Muscle layer of colon (tissue), 2 donors: Measurements from ENCODE around the gene ZNF813.
"Not testable (repeated sequence)": the region's sequence is repeated elsewhere in the genome, so short reads cannot be mapped to it uniquely, and the experiment has no call there.

ENCODE experiments used
- H3K27ac ChIP-seq: one replicate; pipeline ENCODE4 v1.7.0; 2013; ENCODE audit warnings: low read depth, mild to moderate bottlenecking, low read length, moderate library complexity
- H3K27me3 ChIP-seq, 2 donors: one replicate each; pipeline ENCODE4 v1.7.0; 2013; ENCODE audit warnings: low read length in 2 of 2, mild to moderate bottlenecking in 2 of 2; ENCODE audit not compliant: insufficient read depth in 2 of 2, control insufficient read depth in 1 of 2
- H3K36me3 ChIP-seq: one replicate; pipeline ENCODE4 v1.7.0; 2013; ENCODE audit warnings: mild to moderate bottlenecking, low read length; ENCODE audit not compliant: insufficient read depth
- H3K4me1 ChIP-seq: one replicate; pipeline ENCODE4 v1.7.0; 2013; ENCODE audit warnings: mild to moderate bottlenecking, low read length; ENCODE audit not compliant: insufficient read depth
- H3K4me3 ChIP-seq, 2 donors: one replicate each; pipeline ENCODE4 v1.7.0; 2013; ENCODE audit warnings: low read length in 2 of 2, low read depth in 1 of 2, mild to moderate bottlenecking in 1 of 2, moderate library complexity in 1 of 2
- H3K9ac ChIP-seq: one replicate; pipeline ENCODE4 v1.7.0; 2013; ENCODE audit warnings: low read length
- H3K9me3 ChIP-seq: one replicate; pipeline ENCODE4 v1.7.0; 2013; ENCODE audit warnings: mild to moderate bottlenecking, low read length
- donor health status: abdominal sarcoma.
- donor health status: Adenocarcinoma of cecum.

ZNF813 gene

DNA sequence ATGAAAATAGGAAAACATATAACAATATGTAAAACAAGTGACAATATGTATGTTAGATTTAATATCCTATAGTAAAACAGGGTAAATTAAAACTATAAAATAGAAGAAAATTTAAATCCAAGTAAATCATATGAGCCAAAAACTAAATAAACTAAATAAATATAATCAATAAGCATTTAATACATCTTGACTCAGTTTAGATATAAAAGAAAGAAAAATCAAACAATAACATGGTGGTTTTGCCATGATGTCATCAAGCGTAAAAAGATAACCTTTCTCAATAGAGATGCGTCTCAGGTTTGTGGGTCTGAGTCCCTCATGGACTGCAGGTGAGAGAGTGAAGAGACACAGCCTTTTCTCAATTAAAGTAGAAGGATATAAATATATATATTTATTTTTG, 43.8 kb downstream of the ZNF813 start:
- Histone ChIP-seq H3K4me1 (no peaks in the 10 kb centered on the region), H3K27me3 (peaks cover 0 to 5% of the 10 kb centered on the region in 2 donors), H3K4me3 (no peak overlapping the region), H3K9me3 (no peaks in the 10 kb centered on the region), H3K27ac (no peak overlapping the region), H3K9ac (no peak overlapping the region), H3K36me3 (no peaks in the 10 kb centered on the region)

DNA sequence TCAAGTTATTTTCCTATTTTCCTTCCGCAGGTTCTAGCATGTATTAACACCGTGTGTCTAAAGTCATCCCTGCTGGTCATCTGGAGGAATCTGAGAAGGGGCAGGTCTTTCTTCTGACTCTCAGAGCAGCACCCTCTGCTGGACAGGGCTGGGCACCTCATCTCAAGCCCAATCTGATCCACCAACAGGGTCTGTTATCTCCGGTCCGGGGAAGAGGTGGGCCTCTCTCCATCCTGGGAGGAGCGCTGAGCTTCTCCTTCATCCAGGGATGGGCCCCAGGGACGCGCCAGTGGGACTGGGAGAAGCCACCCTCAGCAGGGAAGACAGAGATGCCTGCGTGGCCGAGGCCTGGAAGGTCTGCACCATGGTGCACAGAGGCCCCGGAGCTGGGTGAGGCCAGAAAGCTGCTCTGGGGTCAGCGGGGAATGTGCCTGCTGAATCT, 44.4 kb downstream of the ZNF813 start:
- Histone ChIP-seq H3K4me1 (no peaks in the 10 kb centered on the region), H3K36me3 (no peaks in the 10 kb centered on the region), H3K9ac (no peak overlapping the region), H3K27me3 (peaks cover 0 to 5% of the 10 kb centered on the region in 2 donors), H3K4me3 (no peak overlapping the region), H3K27ac (no peak overlapping the region), H3K9me3 (no peaks in the 10 kb centered on the region)

DNA sequence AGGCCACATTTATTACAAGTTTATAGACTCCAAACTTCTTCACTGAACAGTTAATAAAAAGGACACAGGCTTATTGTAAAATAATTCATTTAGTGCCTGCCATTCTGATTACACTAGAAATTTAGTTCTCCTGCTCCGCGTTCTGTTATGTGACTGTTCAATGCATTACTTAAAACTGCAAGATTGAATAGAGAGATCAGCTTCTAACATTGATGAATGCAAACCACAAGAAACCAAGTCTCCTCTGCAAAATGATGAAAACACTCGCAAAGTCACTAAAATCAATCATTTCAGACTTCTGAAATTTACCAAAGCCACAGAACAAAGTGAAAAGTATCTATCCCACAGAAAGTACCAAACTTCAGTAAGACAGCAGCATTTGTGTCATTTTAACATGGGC, 47.5 kb downstream of the ZNF813 start:
- not testable (repeated sequence) for H3K9me3 ChIP-seq, H3K36me3 ChIP-seq, H3K9ac ChIP-seq, H3K27me3 ChIP-seq, H3K4me3 ChIP-seq, H3K4me1 ChIP-seq, H3K27ac ChIP-seq

DNA sequence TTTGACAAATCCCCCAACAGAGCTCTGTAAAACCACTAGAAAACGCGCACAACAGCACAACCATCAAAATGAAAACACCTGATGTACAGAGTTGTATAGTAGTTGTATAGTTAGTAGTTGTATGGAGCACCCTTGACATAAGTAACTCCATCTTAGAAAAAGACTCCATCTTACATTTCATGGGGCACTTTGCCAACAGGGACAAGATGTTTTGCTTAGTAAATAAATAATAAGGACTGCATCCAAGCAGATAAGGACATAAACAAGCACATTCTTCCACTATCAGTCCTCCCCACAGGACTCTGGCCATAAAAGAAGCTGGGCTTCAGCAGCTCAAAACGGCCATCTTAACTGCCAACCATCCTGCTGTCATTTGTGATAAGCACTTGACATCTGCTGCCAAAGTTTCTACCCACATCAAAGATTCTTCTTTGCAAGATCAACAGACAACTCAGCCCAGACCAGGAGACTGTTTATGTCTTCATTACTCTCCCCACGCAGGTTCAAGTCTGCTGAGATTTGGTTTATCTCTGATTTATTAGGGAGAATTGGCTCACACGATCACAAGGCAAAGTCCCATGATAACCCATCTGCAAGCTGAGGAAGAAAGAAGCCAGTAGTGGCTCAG, 49.7 kb downstream of the ZNF813 start:
- peaks cover 9% of the 10 kb centered on the region for H3K4me1 ChIP-seq
- no peaks in the 10 kb centered on the region for H3K36me3 ChIP-seq
- no peaks in the 10 kb centered on the region for H3K9me3 ChIP-seq
- no peaks in the 10 kb centered on the region for H3K27me3 ChIP-seq
- H3K4me3 ChIP-seq, result no peak overlapping the region
- H3K9ac ChIP-seq, result no peak overlapping the region
- H3K27ac ChIP-seq, result no peak overlapping the region

DNA sequence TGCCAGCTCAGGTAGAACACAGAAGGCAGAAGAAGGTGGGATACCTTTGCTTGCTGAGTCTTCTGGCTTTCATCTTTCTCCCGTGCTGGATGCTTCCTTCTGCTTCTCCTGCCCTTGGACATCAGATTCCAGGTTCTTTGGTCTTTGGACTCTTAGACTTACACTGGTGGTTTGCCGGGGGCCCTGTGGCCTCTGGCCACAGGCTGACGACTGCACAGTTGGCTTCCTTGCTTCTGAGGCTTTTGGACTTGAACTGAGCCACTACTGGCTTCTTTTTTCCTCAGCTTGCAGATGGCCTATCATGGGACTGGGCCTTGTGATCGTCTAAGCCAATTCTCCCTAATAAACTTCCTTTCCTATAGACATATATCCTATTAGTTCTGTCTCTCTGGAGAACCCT, 50.6 kb downstream of the ZNF813 start:
- Histone ChIP-seq H3K4me1 (peaks cover 9% of the 10 kb centered on the region), H3K36me3 (no peaks in the 10 kb centered on the region), H3K27me3 (no peaks in the 10 kb centered on the region), H3K9ac (no peak overlapping the region), H3K4me3 (no peak overlapping the region), H3K9me3 (no peaks in the 10 kb centered on the region), H3K27ac (no peak overlapping the region)

DNA sequence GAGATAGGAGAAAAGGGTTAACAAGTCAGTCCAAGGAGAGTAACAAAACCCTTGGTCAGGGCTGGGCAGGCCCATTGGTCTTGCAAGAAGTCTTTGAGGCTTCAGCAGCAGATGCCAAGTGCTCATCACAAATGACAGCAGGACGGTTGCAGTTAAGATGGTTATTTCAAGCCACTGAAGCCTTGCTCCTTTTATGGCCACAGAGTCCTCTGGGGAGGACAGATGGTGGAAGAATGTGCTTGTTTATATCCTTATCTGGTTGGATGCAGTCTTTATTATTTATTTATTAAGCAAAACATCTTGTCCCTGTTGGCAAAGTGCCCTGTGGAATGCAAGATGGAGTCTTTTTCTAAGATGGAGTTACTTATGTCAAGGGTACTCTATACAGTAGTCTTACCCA, 51.2 kb downstream of the ZNF813 start:
- Histone ChIP-seq H3K27me3 (no peaks in the 10 kb centered on the region), H3K9me3 (no peaks in the 10 kb centered on the region), H3K27ac (no peak overlapping the region), H3K36me3 (no peaks in the 10 kb centered on the region), H3K4me1 (peaks cover 9% of the 10 kb centered on the region), H3K4me3 (no peak overlapping the region), H3K9ac (no peak overlapping the region)

DNA sequence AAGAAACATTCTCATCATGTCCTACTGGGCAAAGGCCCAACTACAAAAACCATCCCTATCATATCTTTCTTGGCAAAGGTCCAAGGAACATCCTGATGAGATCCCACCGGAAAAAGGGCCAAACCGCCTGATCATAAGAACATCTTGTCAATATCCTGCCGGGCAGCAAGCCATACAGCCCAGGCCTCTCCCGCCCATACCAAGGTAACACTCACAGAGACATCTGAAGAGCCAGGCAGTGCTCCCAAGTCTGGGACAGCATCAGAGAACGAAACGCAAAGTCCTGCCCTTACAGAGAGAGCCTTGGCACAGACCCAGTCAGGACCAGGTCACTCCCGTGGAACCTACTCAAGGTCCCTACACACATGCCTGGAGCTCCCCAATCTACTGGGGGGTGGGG, 51.9 kb downstream of the ZNF813 start:
- Histone ChIP-seq H3K36me3 (no peaks in the 10 kb centered on the region), H3K9me3 (no peaks in the 10 kb centered on the region), H3K27ac (no peak overlapping the region), H3K9ac (no peak overlapping the region), H3K4me3 (no peak overlapping the region), H3K27me3 (no peaks in the 10 kb centered on the region), H3K4me1 (peaks cover 9% of the 10 kb centered on the region)

DNA sequence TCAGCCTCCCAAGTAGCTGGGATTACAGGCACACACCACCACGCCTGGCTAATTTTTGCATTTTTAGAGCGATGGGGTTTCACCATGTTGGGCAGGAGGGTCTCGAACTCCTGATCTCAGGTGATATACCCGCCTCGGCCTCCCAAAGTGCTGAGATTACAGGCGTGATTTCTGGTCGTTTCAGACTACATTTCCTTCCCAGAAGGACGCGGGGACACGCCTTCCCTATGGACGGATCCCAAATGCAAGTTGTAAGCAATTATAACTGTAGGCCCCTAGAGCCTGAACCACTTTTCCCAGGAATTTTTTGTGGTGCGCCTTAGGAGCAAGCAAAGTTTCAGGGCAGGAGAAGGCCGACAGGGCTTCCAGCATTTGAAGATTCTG, 52.6 kb downstream of the ZNF813 start:
- Histone ChIP-seq H3K9me3 (no peaks in the 10 kb centered on the region), H3K4me3 (peak overlapping the region; percentile 25 to 85), H3K27me3 (no peaks in the 10 kb centered on the region), H3K36me3 (no peaks in the 10 kb centered on the region), H3K9ac (peak overlapping the region; percentile 65), H3K27ac (peak overlapping the region; percentile 80), H3K4me1 (peaks cover 9% of the 10 kb centered on the region)

- Histone ChIP-seq H3K4me3 (peak overlapping the region; percentile 70 to 85), H3K4me1 (peaks cover 9% of the 10 kb centered on the region), H3K27me3 (no peaks in the 10 kb centered on the region), H3K9me3 (no peaks in the 10 kb centered on the region), H3K36me3 (no peaks in the 10 kb centered on the region), H3K27ac (peak overlapping the region; percentile 80), H3K9ac (peak overlapping the region; percentile 65)
Observed at GRCh38 chr19:53520547-53521372, 53.2 kb downstream of the ZNF813 start.

DNA sequence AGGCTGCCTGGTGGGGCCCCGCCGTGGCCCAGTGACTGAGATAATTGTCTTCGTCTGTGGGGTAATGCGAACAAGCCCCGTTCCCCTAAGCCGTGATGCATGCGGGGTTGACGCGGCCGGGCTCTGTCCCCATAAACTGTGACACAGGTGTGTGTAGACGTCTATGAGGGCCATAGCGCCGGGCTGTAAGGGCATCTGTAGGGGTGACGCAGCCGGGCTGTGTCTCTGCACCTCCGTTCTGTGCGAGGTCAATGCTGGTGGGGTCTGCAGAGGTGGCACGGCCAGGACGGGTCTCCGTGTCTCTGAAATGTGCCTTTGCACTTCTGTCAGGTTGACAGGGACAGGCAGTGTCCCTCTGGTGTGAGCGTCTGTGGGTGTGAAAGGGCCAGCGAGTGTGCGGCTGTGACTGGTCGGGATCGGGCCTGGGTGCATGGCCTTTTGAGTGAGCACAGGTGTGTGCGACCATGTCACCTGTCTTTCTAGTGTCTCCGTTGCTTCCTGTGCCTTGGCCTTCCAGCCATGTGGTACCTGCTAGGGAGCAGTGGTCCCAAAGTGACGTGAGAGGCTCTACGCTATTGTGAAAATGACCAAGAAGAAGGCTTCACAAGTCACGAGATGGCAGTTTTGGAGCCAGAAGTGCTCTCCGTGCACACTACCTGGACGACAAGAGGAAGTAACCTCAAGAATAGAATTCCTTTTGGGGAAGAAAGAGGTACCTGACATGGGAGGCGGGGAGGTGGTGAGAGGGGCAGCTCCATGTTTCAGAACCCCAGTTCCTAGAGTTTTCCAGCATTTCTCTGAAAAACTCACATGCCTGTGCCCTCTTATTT, 54.1 kb downstream of the ZNF813 start:
- no peak overlapping the region for H3K27ac ChIP-seq
- no peaks in the 10 kb centered on the region for H3K9me3 ChIP-seq
- no peaks in the 10 kb centered on the region for H3K27me3 ChIP-seq
- peak overlapping the region; percentile 70 to 85 for H3K4me3 ChIP-seq
- peaks cover 9% of the 10 kb centered on the region for H3K4me1 ChIP-seq
- H3K9ac ChIP-seq, result no peak overlapping the region
- H3K36me3 ChIP-seq, result no peaks in the 10 kb centered on the region

GRCh38 chr19:53525922-53526321, 58.4 kb downstream of the ZNF813 start:
- Histone ChIP-seq H3K9me3 (no peaks in the 10 kb centered on the region), H3K27ac (no peak overlapping the region), H3K27me3 (no peaks in the 10 kb centered on the region), H3K4me1 (peaks cover 9% of the 10 kb centered on the region), H3K36me3 (no peaks in the 10 kb centered on the region), H3K4me3 (no peak overlapping the region), H3K9ac (no peak overlapping the region)
